Central memory CD4-positive, alpha-beta T cell (primary cell): ENCODE results near the gene LDHAL6B.
"Not testable (repeated sequence)": the region's sequence is repeated elsewhere in the genome, so short reads cannot be mapped to it uniquely, and the experiment has no call there.

Experiments
- DNase-seq: peaks from one replicate; pipeline ENCODE4 v3.0.0; 2022
- total RNA-seq, 3 experiments: gene quantifications; one replicate each; lab custom pipeline; 2026; lab: John Stamatoyannopoulos, UW

Gene LDHAL6B
- 0 to 0.04 (median 0) reads per million in 3 experiments for total RNA-seq

DNA sequence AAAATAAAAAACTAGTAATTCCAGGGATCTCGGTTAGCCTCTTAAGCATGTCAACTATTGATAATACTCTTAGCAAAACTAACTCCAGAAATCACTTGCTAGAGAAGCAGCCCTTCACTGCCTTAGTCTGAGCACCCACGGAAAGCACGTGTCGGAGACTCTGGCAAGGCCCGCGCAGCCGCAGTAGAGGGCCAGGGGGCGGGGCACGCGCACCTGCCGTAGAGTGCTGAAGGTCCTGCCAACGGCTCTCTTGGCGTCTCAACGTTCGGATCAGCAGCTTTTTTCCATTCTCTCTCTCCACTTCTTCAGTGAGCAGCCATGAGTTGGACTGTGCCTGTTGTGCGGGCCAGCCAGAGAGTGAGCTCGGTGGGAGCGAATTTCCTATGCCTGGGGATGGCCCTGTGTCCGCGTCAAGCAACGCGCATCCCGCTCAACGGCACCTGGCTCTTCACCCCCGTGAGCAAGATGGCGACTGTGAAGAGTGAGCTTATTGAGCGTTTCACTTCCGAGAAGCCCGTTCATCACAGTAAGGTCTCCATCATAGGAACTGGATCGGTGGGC is at the start of gene LDHAL6B:
LDHAL6B (plus strand) TSS at position 221 of the 561 bp plus-strand sequence; CDS start at position 319, 98 bp downstream.
- no peak for DNase-seq

DNA sequence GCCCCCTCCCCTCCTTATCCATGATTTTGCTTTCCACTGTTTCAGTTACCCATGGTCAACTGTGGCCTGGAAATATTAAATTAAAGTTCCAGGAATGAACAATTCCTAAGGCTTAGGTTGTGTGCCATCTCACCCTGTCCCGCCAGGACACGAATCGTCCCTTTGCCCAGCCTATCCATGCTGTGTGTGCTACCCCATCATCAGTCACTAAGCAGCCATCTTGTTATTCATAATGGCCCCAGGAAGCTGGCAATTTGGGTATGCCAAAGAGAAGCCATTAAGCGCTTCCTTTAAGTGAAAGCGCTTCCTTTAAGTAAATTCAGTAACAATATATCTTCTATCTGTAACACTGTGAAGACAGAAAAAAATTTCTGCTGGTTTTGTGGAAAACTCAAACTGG is 49.2 kb upstream of the LDHAL6B start:
- no peak for DNase-seq

DNA sequence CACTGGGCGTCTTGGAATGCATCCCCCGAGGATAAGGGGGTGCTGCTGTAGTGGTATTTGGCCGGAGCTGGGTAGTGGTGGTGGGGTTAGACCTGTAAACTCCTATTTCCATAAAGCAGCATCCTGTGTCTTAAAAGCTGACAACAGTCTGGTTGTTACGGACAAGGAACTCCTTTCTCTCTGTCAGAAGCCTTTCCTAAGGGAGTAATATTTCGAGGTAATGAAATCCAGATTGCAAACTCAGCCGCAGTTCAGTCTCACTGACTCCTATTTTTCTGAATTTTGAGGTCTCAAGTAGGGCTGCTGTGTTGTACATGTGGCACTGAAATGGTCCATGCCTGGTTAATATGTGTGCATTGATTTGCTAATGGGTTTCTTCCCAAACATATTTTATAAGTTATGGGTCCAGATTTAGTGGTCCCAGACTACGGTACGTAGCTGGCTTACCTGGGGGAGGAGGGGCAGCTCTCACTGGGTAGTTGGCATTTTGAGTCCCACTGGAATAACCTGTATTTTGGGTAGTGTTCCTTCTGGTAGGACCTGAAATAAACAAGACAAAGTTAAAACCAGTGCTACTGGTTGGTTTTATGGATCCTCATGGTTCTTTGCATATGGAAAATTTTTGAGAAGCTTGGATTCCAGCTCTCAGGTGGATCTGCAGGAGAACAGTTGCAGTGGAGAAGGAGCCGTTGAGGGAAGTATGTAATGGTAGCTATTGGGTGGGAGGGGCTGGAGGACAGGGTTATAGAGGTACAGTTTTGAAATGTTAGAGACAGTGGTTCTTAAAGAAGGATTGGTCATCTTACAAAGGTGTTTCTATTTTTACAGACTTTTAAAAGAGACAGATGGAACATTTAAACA is 48.6 kb upstream of the LDHAL6B start:
- no peak for DNase-seq

DNA sequence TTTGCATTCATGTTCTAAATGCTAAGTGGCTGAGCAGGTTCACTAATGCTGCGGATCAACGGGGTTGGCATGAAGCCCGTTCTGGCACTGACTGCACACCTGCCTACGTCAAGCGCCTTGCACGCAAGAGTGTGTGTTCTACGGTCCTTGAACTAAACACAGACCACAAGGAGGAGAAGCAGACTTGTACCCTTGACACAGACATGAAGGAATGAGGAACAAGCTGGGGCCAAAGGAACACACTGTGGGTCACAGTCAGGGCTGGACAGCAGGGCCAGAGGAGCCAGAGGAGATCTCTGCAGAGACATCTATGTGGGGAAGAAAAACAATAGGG is 48.0 kb upstream of the LDHAL6B start:
- no peak for DNase-seq

DNA sequence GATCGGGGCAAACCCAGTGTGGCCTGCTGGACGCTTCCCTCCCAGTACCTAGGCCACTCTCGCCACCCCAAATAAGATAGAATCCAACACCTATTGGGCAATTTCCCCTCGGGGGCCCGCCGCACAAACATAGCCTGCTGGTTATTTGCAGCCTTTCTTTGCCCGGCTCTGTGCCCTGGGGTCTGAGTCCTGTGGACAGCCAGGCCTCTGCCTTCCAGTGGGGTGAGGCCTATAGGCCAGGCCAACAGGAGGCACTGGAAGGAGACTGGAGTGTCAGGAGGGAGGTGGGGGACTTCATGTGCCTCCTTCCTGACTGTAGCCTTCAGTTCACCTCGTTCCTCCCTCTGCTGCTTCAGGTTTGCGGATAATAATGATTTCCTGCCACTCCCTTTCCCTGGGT is 47.4 kb upstream of the LDHAL6B start:
- no peak for DNase-seq

DNA sequence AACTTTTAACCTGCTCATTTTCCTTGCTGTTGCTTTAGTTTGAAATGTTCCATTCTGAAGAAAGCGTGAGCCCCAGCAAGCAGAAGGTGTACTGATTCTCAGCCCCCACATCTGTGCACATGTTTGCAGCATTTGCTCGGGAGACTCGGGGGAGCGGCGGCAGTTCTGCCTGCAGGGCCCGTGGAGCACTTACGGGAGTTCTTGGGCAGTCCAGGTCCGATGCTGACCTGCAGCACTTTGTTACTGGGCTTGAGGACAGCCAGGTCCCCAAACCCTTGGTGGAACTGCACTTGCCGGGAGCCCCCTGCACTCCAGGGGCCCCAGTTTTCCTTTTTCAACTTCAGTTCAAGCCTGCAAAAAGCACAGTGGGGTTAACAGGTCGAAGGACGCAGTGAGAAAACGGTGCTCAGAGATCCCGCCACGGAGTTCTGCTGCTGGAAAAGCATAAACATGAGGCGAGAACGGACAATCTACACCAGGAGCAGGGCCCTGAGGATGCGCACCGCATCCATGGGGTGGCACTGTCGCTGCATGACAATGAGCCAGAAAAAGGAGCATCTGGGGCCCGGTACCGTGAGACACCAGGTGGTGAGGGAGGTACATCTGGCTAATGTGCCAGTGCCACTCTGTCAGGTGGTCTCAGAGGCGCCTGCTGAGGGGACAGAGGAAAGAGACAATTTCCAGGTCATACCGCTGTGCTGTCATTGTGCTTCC is 45.6 kb upstream of the LDHAL6B start:
- DNase-seq = no peak

DNA sequence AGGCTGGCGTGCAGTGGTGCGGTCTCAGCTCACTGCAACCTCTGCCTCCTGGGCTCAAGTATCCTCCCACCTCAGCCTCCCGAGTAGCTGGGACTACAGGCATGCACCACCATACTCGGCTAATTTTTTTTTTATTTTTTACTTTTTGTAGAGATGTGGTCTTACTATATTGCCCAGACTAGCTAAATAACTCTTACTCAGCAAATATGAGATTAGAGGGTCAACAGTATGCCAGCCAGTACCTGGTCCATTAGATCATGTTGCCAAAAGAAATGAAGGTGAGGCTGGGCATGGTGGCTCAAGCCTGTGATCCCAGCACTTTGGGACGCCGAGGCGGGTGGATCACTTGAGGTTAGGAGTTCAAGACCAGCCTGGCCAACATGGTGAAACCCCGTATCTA is 44.6 kb upstream of the LDHAL6B start:
- DNase-seq = not testable (repeated sequence)

DNA sequence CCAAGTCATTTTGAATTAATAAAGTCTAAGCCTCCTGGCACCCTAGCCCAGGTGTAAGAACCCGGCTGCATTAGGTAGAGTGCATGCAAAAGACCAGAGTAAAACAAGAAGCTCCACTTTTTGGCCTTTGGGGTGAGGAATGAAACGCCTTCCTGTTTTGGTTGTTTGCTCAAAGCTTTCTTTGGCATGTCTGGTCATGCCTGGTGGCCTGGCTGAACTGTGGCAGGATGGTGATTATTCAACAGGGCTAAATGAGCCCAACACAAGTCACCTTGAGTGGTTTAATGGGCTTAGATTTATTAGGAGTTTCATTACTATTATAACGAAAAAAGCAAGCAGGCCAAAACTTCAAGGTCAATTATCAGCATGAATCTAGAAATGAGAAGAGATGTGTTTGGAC is 40.9 kb upstream of the LDHAL6B start:
- no peak for DNase-seq

DNA sequence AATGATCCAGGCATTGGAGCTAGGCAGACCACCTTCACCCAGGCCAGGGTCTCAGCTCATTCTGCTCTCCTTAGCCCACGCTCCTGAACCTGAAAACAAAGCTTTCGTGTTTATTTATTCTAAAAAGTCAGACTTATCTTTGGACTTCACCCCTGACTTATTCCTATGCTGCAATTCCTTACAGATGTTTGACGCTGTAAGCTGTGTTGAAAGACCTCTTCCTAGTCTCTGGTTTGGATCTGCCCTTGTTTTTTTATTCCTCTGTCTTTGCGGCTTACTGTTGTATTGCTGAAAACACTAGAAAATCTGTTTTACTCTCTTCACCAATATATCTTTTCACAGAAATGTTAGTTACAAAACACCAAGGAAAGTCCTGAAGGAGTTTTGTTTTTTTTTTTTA is 40.5 kb upstream of the LDHAL6B start:
- DNase-seq = no peak

DNA sequence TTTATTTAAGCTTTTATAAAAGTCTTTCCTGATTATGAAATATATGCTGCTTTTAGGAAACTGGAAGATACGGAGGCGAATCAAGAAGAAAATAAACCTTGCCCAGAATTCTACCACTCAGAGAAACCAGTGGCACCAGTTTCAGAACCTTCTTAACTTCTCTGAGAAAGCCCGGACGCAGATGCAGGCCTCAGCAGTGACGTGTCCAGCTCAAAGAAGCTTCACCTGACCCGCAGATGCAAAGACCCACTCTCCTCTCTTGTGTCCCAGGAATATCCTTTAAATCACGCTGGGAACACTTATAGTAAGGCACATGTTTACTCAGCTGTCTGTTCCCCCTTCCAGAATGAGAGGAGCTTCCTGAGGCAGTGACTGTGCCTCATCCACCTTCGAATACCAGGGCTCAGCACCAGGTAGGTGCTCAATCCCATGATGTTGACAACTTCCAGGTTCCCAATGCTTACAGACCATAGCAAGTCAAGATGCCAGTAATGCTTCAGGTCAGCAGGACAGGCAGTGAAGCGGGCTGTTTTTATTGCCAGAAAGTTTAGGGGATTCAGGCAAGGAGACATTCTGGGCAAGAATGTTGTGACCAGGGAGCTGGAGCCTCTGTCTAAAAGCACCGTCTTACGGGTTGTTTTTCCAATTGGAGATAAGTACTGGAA is 39.9 kb upstream of the LDHAL6B start:
- DNase-seq = no peak

DNA sequence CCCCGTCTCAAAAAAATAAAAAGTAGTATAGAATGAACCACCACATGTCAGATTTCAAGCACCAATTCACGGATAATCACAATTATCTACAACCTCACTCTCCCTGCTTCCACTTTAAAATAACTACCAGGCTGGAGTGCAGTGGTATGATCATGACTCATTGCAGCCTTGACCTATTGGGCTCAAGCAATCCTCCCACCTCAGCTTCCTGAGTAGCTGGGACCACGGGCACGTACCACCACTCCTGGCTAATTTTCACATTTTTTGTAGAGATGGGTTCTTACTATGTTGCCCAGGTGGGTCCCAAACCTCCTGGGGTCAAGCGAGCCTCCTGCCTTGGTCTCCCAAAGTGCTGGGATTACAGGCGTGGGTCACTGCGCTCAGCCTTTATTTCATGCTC is 38.1 kb upstream of the LDHAL6B start:
- no peak for DNase-seq

DNA sequence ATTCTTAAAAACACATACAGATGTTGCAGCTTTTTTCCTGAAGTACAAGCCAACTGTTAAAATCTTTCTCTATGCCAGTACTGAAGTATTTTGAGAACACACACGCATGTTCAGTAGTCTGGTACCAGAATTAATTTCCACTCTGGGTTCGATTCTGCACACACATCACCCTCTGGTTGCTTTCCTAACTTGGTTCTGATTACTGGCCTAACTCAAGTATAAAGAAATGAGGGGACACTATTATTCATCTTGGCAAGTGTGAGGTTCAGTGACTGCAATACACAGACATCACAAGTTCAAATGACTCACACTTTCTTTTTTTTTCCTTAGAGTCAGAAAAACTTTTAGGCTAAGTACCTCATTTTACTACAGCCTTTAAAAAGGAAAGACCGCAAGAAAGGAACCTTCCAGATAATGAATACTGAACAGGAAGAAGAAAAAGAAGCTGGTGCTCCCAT is 37.4 kb upstream of the LDHAL6B start:
- no peak for DNase-seq

DNA sequence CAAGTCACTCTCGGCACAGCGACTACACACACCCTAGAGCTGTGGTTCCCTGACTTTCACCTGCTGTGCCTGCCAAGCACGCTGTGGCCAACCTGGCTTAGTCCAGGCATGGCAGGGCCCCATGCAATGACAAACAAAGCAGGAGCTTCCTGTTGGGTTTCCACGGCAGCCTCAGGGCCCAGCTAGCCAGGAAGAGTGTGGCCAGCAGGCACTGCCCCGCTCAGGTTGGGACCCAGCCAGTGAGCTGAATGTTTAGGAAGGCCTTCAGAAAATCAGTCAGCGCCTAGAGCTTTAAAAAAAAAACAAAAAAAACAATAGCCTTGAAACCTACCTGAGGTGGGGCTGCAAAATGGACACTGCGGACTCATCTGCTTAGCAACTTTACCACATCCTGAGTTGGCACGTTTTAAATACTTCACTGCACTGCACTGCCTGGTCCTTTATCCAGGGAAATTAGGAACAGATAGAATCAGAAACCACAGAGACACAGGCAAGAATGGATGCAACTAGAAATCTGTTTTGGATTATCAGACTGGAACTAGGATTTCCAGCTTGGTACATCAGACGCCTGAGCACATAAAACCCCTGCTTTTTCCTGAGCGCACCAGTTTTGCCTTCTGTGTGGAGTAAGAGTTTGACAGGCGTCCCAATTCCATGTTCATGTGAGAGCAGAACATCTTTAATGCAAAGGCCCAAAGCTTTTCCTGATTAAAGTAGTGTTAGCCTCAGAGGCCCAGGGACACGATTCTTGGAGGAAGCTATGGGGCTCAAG is 36.2 kb upstream of the LDHAL6B start:
- DNase-seq = no peak

DNA sequence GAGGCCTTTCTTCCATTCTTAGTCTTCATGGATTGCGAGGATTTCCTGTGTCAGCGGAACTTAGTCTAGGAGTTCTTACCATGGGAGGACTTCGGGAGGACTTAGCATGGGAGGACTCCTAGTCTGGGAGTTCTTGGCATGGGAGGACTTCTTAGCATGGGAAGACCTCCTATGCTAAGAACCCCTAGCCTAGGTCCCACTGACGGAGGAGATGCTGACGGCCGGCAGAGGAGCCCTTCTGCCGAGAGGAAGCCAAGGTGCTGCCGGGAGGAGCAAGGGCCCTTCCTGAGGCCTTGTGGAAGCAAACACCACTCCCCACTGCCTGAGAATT is 35.6 kb upstream of the LDHAL6B start:
- DNase-seq = no peak

DNA sequence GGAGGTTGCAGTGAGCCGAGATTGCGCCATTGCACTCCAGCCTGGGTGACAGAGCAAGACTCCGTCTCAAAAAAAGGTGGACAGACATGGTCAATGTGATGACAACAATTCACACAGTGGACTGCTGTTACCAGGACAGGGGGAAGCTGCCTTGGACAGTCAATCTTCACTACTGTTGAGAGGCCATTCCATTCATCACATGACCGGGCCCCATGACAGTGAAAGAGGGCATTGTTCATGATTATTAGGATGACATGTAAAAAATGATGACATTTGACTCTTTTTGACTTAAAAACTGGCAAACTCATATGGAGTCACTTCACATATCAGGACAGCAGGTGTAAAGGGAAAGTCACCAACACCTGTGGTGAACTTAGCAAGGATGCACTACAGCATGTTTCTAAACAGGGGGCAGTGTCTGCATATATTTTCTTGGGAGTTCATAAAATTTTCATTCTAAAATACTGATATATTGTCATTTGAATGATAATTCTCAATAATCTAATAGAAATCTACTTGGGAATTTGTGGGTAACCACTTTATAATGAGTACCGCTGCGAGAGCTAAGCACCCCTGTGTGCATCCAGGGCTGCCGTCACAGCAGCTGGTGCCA is 34.2 kb upstream of the LDHAL6B start:
- no peak for DNase-seq

DNA sequence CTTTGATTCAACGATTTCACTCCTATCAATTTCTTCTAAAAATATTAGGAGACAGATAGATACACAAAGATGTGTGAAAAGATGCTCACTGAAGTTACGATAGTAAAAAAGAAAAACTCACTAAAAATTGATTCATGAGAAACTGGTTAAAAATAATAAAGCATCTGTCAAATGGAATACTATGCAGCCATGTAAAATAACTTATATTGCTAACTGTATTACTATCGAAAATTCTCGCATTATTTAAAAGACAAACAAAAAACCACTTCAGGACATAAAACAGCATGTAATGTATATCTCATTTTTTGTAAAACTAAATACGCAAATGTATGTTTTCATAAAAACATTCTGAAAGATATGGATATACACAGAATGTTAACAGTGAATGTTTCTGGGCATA is 33.4 kb upstream of the LDHAL6B start:
- no peak for DNase-seq

DNA sequence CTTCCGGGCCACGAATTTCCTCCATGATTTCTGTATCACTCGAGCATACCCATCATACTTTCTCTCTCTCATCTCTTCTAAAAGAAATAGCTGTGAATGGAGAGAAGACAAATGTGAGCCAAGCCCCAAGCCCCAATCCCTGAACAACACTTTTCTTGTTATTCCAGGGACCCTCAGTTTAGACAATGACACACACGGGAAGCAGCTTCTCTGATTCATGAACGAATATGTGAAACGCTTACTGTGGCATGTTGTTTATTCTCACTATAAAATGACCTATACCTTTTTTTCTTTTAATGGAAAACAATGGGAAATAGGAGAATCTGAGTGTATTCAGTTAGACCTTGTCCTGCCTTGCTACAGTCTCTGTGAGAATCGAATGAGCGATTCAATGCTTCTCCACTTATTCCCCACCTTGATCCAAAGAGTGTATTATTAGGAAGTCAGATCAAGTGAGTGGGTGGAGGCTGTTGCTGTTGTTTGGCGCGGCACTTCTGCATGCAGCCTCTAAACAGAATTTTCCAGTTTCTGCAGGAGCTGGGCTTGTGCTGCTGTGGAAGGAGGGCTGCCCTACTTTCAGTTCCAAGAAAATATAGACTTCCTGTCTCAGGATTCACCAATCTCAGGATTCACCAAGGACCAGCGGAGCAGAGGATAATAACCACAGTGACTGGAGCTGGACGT is 32.4 kb upstream of the LDHAL6B start:
- DNase-seq = no peak

DNA sequence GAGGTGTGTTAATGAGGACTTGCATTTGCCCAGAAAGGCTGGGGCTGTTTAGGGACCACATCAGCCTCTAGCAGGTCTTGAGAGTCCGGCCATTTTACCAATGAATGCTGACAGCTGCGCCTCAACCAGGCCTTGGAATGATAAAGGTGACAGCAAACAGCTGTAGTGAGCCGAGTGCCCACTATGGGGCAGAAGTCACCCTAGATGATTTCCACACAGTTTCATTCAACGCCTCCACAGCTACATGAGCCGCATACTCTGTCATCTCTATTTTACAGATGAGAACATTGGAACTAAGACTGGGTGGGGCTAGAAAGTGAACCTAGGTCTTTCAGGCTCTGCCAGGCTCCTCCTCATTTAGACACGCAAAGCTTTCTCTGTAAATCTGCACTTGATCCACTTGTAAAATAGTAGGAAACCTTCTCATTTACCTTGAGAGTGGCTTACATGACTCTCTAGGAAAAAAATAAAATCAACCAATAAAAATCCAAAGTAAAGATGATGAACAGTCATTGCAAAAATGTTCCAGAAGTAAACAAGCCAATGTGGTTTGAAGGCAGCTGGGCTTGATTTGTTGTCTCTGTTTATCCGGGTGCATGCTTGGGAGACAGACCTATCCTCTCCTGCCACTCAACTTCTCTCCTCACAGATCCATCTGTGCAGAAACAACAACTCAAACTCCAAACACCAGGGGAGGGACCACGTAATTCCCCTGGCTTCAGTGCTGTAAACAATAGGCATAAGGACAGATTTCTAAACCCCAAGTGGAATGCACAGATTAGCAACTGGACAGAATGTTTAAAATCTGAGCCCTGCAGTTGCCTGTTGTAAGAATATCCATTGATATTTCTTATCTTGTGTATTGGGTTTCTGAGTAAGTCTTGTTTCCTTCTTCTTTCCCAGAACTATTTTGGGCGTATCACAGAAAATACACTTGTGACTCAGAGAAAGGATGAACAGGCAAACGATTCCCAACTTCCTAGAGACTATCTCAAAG is 31.5 kb upstream of the LDHAL6B start:
- DNase-seq = peak; percentile 7

DNA sequence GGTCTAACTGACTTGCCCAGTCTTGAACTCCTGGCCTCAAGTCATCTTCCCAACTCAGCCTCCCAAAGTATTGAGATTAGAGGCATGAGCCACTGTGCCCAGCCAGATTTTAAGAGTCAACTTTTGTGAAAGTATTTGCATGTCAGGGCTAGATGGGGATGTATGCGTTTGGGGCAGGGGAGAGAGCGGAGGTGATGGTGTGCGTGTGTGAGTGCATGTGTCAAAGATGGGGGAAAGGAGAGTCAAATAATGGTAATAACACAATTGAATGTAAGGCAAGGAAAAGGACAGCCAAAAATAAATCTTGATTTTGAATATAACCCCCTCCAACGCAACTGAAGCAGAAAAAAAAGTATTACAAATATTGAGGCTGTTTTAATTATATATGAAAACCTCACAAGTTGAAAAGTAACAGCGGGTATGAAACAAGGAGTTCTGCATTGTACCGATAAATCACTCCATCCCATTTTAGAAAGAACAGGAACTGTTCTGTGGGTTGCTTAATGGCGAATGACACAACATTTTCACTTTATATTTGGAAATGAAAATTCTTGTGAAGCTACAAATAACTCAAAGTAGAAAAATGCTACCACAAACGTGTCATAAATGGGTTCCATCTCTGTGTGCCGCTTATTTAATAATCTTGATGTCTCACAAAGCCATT is 29.9 kb upstream of the LDHAL6B start:
- no peak for DNase-seq

DNA sequence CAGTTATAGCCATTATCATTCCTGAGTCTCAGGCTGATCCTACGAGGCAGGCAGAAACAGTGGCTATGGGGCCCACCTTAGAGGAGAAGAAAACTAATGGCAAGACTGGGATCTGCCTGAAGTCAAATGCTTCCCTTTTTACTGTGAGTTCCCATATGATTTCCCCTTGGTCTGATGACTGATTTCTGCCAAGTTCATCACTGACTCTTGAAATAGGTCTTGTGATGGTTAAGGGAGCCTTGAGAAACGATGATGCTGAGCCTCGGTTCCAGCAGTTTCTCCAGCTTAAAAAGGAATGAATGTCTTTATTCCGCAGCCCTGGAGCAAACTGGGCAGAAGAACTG is 29.4 kb upstream of the LDHAL6B start:
- no peak for DNase-seq
